GM13976 (cell line): Measurements from ENCODE around the gene SPATA20.

Experiments
- DNase-seq: peaks from one replicate; pipeline ENCODE4 v3.0.0; 2012; ENCODE audit warnings: low spot score
- in situ Hi-C: fragments of 300-500 bp; cut with MboI; formaldehyde crosslinking; loops from one replicate; pipeline ENCODE4 v1.12.0; 2022; ENCODE audit warnings: low sequenced_read_pairs, mixed read lengths, inconsistent platforms; ENCODE audit not compliant: unreplicated experiment
- TF ChIP-seq, protein P1 (sequence below): IDR thresholded peaks from 2 replicates; pipeline ENCODE4 v1.5.1; 2012; ENCODE audit warnings: borderline replicate concordance, mild to moderate bottlenecking; ENCODE audit not compliant: insufficient read depth; ENCODE audit errors: extremely low read depth, missing control alignments, control extremely low read depth

The SPATA20 gene

DNA sequence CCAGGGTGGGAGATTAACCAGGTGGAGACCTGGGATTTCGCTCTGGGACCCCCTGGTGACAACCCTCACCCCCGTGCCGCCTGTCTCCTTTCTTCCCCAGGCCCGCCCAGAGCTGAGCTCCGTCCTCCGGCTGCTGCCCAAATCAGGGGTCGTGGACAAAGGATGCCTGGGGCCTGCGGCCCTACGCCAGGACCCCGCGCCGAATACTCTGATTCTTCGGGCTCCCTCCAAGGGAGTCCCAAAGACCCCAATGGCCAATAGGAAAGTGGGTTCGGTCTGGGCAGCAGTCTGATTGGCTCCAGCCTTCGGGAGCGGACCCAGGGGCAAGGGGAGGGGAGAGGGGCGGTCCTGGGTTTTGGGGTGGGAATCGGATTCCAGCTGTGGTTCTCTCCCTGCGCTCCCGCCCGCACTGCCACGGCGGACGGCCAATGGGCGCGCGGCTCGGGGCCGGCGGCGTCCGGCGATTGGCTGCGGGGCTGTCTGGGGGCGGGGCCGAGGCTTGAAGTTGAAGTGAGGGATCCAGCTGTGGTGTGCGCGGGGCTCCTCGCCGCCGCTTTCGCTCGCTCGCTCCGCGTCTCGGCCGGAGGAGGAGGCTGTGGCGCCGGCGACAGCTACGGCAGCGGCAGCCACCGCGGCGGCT, 13.3 kb downstream of the SPATA20 start, which contains the start of gene CACNA1G:
Gene CACNA1G, plus strand, starts transcription at position 531 of the 640 bp plus-strand sequence. CDS start 745 bp downstream, outside the sequence.
- peak; percentile 96 for DNase-seq
- TF ChIP-seq, protein P1, sequence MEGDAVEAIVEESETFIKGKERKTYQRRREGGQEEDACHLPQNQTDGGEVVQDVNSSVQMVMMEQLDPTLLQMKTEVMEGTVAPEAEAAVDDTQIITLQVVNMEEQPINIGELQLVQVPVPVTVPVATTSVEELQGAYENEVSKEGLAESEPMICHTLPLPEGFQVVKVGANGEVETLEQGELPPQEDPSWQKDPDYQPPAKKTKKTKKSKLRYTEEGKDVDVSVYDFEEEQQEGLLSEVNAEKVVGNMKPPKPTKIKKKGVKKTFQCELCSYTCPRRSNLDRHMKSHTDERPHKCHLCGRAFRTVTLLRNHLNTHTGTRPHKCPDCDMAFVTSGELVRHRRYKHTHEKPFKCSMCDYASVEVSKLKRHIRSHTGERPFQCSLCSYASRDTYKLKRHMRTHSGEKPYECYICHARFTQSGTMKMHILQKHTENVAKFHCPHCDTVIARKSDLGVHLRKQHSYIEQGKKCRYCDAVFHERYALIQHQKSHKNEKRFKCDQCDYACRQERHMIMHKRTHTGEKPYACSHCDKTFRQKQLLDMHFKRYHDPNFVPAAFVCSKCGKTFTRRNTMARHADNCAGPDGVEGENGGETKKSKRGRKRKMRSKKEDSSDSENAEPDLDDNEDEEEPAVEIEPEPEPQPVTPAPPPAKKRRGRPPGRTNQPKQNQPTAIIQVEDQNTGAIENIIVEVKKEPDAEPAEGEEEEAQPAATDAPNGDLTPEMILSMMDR = no peak
- in situ Hi-C loops = no loop called here

DNA sequence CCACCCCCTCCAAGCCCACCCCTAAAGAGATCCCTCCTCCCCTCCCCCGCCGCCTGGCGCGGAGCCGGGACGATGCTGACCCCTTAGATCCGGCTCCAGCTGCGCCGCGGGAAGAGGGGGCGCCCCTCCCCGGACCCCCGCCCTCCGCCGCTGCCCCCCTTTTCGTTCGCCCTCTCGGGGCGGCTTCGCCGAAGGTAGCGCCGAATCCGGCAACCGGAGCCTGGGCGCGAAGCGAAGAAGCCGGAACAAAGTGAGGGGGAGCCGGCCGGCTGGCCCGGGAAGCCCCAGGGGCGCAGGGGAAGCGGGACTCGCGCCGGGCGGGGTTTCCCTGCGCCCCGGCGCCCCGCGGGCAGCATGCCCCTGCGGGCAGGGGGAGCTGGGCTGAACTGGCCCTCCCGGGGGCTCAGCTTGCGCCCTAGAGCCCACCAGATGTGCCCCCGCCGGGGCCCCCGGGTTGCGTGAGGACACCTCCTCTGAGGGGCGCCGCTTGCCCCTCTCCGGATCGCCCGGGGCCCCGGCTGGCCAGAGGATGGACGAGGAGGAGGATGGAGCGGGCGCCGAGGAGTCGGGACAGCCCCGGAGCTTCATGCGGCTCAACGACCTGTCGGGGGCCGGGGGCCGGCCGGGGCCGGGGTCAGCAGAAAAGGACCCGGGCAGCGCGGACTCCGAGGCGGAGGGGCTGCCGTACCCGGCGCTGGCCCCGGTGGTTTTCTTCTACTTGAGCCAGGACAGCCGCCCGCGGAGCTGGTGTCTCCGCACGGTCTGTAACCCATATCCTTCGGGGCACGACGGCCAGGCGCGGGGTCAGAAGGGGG, 14.2 kb downstream of the SPATA20 start:
- in situ Hi-C loops = no loop called here
- DNase-seq = peak; percentile 73

DNA sequence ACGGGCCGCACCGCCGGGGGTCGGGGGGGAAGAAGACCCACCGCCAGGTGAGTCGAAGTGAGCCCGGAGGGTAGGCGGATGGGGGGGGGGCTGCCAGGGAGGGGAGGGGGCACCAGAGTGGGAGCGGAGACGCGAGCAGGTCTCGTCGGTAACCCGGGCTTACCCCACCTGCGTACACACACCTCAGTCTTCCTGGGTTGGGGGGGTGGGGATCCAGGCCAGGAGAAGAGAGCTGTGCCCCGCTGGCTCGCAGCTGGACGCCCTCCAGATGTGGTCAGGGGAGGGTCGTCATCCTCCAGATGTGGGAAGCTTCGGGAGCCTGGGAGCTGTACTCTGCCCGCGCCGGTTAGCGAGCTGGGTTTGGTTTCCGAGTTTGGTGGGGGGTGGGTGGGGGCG, 14.8 kb downstream of the SPATA20 start:
- TF ChIP-seq, protein P1 = no peak
- in situ Hi-C loops = no loop called here
- no peak for DNase-seq

More for the DNA sequence above, 14.2 kb downstream of the SPATA20 start:
- TF ChIP-seq, protein P1 = no peak

DNA sequence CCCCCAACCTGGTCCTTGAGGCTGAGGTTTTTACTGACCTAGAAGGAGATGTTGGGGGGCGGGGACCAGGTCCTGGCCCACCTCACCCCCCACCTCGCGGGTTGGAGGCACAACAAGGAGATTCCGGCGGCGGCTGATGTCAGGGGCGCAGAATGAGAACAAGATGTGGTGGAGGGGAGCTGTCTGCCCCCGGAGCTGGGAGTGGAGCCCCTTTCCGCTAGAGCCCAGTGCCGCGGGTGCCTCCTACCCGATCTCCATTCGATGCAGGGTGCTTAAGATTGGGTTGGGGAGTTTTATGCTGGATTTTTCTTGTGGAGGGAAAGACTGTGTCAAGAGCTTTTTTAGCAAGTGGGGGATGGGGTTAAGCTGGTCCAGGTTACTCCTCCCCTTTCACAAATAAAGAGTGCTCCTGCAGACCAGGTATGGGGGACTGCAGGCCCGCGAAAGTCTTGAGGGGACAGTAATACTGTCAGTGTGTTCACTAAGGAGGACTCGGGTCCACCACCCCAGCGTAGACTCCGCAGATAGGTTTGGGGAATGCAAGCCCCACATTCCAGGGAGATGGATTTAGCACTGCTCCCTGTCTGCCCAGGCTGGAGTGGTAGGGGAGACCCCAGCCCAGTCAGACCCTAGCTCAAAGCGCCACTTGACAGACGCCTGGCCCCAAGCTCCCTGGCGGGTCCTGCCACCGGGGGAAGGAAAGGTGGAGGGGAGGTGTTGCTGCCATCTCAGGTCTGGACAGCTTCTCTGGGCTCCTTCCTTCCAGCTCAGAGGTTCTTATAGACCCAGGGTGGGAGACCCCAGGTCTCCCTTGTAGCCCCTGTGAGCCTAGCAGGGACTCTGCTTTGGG, 15.5 kb downstream of the SPATA20 start:
- TF ChIP-seq, protein P1 = no peak
- in situ Hi-C loops = no loop called here

DNA sequence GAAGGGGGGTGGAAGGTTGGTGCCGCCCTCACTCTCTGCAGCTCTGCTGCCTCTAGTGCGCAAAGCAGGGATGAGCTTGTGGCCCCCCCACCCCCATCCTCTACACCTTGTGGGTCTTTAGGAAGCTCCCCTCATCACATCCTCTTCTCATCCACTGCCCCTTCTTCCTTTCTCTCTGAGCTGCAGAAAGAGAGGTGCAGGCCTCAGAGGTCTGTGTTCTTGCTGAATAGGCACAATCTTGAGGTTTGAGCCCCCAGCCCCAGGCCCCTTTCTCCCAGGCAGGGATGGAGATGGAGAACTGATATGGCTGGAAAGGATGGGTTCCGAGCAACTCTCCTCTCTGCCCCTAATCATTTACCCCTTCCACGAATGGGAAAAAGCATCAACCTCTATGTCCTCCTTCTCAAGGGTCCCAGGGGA, 16.1 kb downstream of the SPATA20 start:
- in situ Hi-C loops = no loop called here
- no peak for DNase-seq
- TF ChIP-seq, protein P1 = no peak

More for the DNA sequence above, 15.5 kb downstream of the SPATA20 start:
- DNase-seq = no peak

DNA sequence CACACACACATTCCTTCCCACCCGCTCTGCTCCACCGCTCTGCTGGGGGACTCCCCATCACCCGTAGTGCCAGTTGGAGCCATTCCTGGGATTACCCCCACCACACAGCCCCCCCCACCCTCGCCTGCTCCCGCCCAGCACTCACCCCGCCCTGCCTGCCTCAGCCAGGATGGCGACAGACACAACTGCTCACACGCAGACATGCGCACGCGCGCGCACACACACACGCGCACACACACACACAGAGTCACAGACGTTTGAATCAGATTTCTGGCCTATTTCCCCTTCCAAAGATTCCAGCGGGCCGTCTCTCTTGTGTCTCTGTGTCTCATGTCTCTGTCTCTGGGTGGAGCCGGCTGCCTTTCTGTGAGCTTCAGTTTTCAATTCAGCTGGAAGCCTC, 17.9 kb downstream of the SPATA20 start:
- in situ Hi-C loops = no loop called here
- TF ChIP-seq, protein P1 = no peak
- DNase-seq = no peak
